ENCODE results near the gene PERM1. TPM values are rescaled to one million over a fixed set of nuclear protein-coding genes. Genes with fewer than 3 reads are reported as not detected.
"Not testable (repeated sequence)": the region's sequence is repeated elsewhere in the genome, so short reads cannot be mapped to it uniquely, and the experiment has no call there.

Gene PERM1
- total RNA-seq, 2 donors from 2014 or later: not detected

DNA sequence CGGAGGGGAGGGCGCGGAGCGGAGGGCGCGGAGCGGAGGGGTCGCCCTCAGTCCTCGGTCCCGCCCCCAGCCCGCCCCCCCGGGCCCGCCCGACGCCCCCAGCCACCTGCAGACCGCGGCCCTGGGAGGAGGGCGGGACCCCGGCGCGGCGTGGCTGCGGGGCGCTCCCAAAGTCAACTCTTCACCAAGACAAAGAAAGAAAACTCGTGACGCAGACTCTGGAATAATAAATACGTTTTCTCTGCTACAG, 16.8 kb upstream of the PERM1 start:
- no peak overlapping the region for H3K27ac Mint-ChIP-seq
- H3K9me3 Mint-ChIP-seq: no peaks in the 10 kb centered on the region
- H3K4me3 Mint-ChIP-seq: no peak overlapping the region
- H3K27me3 Mint-ChIP-seq: peaks cover 10 to 15% of the 10 kb centered on the region in 2 donors
- no peak for ATAC-seq
- H3K4me1 Mint-ChIP-seq (ENCODE audit: low read depth in 2 of 2): peaks cover 0 to 7% of the 10 kb centered on the region in 2 donors
- H3K36me3 Mint-ChIP-seq: no peaks in the 10 kb centered on the region
- no peak for DNase-seq (ENCODE audit: low spot score)

DNA sequence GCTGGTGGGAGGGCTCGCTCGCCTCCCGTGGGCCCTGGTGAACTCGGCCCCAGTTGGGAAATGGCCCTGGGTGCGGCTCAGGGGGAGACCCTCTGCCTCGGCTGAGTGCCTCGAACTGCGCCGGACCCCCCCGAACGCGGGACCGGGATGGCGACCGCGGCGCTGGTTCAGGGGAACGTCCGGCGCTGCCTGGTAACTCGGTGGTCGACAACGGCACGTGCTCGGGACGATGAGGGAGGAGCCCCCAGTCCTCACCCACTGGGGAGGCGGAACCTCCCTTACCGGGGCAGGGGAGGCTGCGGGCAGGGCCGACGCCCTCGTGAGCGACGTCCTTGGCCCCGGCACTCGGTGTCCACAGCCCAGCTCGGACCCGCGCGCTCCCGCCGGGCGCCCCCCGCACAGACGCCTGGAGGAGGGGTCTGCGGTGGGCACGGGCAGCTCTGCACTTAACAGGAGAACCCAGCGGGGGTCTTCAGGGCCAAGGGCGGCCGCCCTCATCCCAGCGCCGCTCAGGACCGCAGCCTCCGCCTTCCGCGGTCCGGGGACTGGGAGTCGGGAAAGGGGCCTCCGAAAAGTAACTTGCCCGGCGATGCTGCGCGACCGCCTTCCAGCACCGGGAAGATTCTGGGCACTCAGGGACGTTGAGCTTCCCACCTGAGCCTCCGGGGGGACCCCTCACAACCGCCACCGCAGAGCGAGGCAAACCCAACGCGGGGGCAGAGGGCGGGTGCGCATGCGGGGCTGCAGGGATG, 16.3 kb upstream of the PERM1 start:
- Mint-ChIP-seq H3K4me3 (no peak overlapping the region), H3K4me1 (ENCODE audit: low read depth in 2 of 2) (peaks cover 0 to 7% of the 10 kb centered on the region in 2 donors)
- peak; percentile 55 for DNase-seq (ENCODE audit: low spot score)

DNA sequence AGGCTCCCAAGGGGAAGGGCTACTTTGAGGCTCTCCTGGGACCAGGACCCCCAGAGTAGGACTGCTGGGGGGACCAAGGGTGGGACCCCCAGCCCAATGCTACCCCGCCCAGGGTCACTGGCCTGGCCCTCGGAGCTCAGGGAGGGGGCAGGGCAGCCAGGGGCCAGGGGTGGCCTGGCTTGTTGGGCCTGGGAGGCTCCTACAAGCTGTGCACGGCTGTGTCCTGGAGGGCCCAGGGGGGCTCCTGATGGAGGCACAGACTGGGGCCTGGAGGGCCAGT, 15.8 kb upstream of the PERM1 start:
- no peaks in the 10 kb centered on the region for H3K9me3 Mint-ChIP-seq
- H3K27ac Mint-ChIP-seq: no peak overlapping the region
- H3K4me3 Mint-ChIP-seq: no peak overlapping the region
- DNase-seq (ENCODE audit: low spot score) (peak; percentile 56), ATAC-seq (no peak)
- H3K4me1 Mint-ChIP-seq (ENCODE audit: low read depth in 2 of 2): peaks cover 3 to 9% of the 10 kb centered on the region in 2 donors
- peaks cover under 1% of the 10 kb centered on the region for H3K36me3 Mint-ChIP-seq
- H3K27me3 Mint-ChIP-seq: peaks cover 11 to 18% of the 10 kb centered on the region in 2 donors

More for the DNA sequence above, 16.3 kb upstream of the PERM1 start:
- Mint-ChIP-seq H3K9me3 (no peaks in the 10 kb centered on the region), H3K36me3 (no peaks in the 10 kb centered on the region), H3K27ac (no peak overlapping the region), H3K27me3 (peaks cover 10 to 15% of the 10 kb centered on the region in 2 donors)
- no peak for ATAC-seq

DNA sequence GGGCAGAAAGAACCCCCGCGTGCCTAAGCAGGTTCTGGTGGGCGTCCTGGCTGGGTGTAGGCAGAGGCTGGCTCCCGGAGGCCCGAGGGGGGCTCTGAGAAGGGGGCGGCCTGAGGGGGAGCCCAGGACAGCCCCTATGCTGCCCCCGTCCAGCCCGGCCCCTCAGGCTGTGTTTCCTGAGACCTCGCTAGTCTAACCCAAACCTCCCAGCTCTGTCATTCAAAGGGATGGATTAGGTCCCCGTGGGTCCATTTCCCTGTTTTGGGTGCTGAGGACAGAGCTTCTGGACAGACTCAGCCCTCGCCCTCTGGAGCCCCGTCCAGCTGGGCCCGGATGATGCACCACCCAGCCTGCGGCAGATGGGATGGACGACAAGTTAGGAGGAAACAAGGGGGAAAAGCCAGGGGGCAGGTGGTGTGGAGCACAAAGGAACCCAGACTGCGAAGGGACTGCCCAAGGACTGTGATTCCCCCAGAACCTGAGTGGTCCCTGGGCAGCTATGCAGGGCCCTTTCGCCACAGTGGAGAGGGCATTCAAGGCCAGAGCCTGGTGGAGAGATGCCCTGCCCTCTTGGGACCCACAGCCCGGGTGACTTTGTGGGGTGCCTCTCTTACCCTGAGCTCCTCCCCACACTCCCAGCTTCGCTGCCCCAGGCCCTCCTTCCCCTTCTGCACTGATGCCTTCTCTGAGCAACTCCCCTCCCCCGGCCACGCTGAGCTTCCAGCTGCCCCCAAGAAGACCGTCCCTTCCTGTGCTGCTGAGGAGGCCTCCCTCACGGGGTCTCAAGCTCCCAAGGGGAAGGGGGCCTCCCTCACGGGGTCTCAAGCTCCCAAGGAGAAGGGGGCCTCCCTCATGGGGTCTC, 15.2 kb upstream of the PERM1 start:
- Mint-ChIP-seq H3K27me3 (peaks cover 14 to 24% of the 10 kb centered on the region in 2 donors), H3K36me3 (peaks cover 5% of the 10 kb centered on the region), H3K4me3 (no peak overlapping the region), H3K4me1 (ENCODE audit: low read depth in 2 of 2) (peaks cover 9 to 12% of the 10 kb centered on the region in 2 donors), H3K27ac (no peak overlapping the region), H3K9me3 (no peaks in the 10 kb centered on the region)
- DNase-seq (ENCODE audit: low spot score): peak; percentile 62
- no peak for ATAC-seq

DNA sequence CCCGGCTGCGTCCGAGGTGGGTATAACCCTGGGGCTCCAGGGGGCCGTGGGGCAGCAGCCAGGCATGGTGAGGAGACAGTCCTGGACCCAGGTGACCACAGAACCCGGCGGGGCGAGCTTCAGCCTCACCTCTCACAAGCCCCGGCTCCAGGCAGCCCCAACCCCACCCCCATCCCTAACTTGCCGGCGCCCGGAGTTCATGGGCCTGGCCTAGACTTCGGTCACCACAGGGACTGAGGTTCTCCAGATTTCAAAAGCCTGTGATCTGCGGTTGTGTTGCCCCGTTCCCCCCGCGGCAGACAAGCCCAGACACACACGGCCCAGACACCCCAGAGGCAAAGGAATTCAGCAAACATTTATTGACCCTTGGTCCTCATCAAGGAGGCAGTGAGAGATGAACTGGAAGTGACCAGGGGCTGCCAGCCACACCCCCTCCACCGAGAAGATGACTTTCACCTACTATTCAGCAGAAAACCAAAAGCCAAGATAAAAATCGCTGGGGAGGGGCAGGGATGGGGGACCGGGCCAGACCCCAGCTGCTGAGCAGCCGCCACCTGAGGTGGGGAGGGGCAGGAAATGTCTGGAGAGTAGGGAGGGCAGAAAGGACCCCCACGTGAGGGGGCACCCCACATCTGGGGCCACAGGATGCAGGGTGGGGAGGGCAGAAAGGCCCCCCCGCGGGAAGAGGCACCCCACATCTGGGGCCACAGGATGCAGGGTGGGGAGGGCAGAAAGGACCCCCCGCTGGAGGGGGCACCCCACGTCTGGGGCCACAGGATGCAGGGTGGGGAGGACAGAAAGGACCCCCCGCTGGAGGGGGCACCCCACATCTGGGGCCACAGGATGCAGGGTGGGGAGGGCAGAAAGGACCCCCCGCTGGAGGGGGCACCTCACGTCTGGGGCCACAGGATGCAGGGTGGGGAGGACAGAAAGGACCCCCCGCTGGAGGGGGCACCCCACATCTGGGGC, 14.1 kb upstream of the PERM1 start:
- ATAC-seq (no peak), DNase-seq (ENCODE audit: low spot score) (peak; percentile 58)
- H3K27me3 Mint-ChIP-seq: peaks cover 17 to 29% of the 10 kb centered on the region in 2 donors
- no peak overlapping the region for H3K4me3 Mint-ChIP-seq
- no peak overlapping the region for H3K27ac Mint-ChIP-seq
- H3K36me3 Mint-ChIP-seq: peaks cover 5% of the 10 kb centered on the region
- peaks cover 14% of the 10 kb centered on the region in 2 donors for H3K4me1 Mint-ChIP-seq (ENCODE audit: low read depth in 2 of 2)
- H3K9me3 Mint-ChIP-seq: peaks cover 3% of the 10 kb centered on the region

DNA sequence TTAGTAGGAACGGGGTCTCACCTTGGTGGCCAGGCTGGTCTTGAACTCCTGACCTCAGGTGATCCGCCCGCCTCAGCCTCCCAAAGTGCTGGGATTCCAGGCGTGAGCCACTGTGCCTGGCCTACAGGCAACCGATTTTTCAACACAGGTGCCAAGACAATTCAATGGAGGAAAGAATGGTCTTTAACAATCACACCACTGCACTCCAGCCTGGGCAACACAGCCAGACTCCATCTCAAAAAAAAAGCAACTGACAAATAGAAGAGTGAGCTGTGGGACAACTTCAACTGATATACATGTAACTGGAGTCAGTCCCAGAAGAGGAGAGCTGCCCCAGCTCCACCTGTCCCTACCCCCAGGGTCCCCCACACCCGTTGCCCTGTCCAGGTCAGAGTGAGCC, 12.7 kb upstream of the PERM1 start:
- not testable (repeated sequence) for H3K4me3 Mint-ChIP-seq, H3K36me3 Mint-ChIP-seq, ATAC-seq, H3K9me3 Mint-ChIP-seq
- Mint-ChIP-seq H3K4me1 (ENCODE audit: low read depth in 2 of 2) (peaks cover 11 to 14% of the 10 kb centered on the region in 2 donors), H3K27me3 (peaks cover 17 to 32% of the 10 kb centered on the region in 2 donors), H3K27ac (peak overlapping the region in 1 of 2 donors; percentile 40)
- DNase-seq (ENCODE audit: low spot score): peak; percentile 28

DNA sequence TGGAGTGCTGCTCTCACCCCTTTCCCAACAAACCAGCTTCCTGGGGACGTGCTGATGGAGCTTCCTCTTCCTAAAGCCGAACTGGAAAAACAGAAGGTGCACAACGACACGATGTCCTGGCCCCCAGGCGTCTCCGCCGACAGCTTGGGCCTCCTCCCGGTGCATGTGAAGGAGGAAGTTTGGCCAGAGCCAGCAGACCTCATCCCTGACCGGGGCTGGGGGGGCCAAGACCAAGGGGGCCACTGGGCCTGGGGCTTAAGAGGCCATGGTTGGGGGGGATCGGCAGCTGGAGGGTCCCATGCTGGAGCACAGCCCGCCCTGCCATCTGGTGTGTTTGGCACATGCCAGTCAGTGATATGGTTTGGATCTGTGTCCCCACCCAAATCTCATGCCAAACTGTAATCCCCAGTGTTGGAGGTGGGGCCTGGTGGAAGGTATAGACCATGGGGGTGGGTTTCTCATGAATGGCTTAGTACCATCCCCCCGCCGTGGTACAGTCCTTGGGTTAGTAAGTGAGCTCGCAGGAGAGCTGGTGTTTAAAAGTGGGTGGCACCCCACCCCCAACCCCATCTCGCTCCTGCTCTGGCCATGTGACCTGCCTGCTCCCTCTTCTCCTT, 11.6 kb upstream of the PERM1 start:
- Mint-ChIP-seq H3K27ac (no peak overlapping the region), H3K9me3 (peaks cover 3% of the 10 kb centered on the region), H3K27me3 (peaks cover 25 to 42% of the 10 kb centered on the region in 2 donors), H3K4me3 (no peak overlapping the region), H3K4me1 (ENCODE audit: low read depth in 2 of 2) (peaks cover 11 to 14% of the 10 kb centered on the region in 2 donors), H3K36me3 (peaks cover 5% of the 10 kb centered on the region)
- DNase-seq (ENCODE audit: low spot score) (peak; percentile 54), ATAC-seq (no peak)

DNA sequence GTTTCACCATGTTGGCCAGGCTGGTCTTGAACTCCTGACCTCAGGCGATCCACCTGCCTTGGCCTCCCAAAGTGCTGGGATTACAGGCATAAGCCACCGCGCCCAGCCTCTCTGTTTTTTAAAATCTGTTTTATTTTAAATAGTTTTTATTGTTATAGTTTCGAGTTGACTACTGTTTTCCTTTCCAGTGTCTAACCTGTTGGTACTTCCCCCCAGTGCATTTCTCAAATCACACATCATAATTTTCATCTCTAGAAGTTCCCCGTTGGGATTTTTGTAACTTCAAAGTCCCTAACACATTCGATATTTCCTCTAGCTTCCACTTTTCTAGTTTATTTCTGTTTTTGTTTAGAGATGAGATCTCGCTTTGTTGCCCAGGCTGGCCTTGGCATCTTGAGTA, 10.5 kb upstream of the PERM1 start:
- peaks cover 5% of the 10 kb centered on the region for H3K36me3 Mint-ChIP-seq
- no peak for DNase-seq (ENCODE audit: low spot score)
- peak overlapping the region; percentile 33 for H3K4me3 Mint-ChIP-seq
- H3K4me1 Mint-ChIP-seq (ENCODE audit: low read depth in 2 of 2): peaks cover 11 to 14% of the 10 kb centered on the region in 2 donors
- peaks cover 3% of the 10 kb centered on the region for H3K9me3 Mint-ChIP-seq
- ATAC-seq: peak in 1 of 2 donors; percentile 43
- peak overlapping the region in 1 of 2 donors; percentile 40 for H3K27ac Mint-ChIP-seq
- H3K27me3 Mint-ChIP-seq: peaks cover 25 to 45% of the 10 kb centered on the region in 2 donors

DNA sequence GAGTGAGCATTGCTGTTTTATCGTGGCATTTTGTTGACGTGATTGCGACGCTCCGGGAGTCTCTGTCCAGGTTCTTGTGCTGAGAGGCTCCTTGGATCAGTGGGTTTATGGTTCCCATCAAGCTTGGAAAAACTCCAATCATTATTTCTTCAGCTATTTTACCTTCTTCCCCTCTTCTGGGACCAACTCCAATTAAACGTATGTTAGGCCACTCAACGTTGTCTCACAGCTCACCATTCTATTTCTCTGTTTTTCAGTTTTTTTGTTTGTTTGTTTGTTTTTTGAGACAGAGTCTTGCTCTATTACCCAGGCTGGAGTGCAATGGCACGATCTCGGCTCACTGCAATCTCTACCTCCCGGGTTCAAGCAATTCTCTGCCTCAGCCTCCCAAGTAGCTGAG, 10.0 kb upstream of the PERM1 start:
- Mint-ChIP-seq H3K27ac (no peak overlapping the region), H3K9me3 (peaks cover 3% of the 10 kb centered on the region), H3K4me3 (no peak overlapping the region), H3K27me3 (peaks cover 23 to 45% of the 10 kb centered on the region in 2 donors), H3K4me1 (ENCODE audit: low read depth in 2 of 2) (peaks cover 11 to 14% of the 10 kb centered on the region in 2 donors), H3K36me3 (peaks cover 5% of the 10 kb centered on the region)
- ATAC-seq: no peak
- no peak for DNase-seq (ENCODE audit: low spot score)

DNA sequence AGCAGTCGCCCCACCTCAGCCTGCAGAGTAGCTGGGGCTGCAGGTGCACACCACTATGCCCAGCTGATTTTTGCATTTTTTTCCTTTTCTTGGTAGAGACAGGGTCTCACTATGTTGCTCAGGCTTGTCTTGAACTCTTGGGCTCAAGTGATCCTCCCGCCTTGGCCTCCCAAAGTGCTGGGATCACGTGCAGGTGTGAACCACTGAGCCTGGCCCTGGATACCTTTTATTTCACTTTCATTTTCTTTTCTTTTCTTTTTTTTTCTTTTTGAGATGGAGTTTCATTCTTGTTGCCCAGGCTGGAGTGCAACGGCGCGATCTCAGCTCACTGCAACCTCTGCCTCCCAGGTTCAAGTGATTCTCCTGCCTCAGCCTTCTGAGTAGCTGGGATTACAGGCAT, 9.4 kb upstream of the PERM1 start:
- H3K9me3 Mint-ChIP-seq; ATAC-seq; DNase-seq (ENCODE audit: low spot score); H3K36me3 Mint-ChIP-seq; H3K4me3 Mint-ChIP-seq: not testable (repeated sequence)
- peaks cover 23 to 48% of the 10 kb centered on the region in 2 donors for H3K27me3 Mint-ChIP-seq
- H3K4me1 Mint-ChIP-seq (ENCODE audit: low read depth in 2 of 2): peaks cover 11 to 14% of the 10 kb centered on the region in 2 donors
- peak overlapping the region in 1 of 2 donors; percentile 22 for H3K27ac Mint-ChIP-seq

DNA sequence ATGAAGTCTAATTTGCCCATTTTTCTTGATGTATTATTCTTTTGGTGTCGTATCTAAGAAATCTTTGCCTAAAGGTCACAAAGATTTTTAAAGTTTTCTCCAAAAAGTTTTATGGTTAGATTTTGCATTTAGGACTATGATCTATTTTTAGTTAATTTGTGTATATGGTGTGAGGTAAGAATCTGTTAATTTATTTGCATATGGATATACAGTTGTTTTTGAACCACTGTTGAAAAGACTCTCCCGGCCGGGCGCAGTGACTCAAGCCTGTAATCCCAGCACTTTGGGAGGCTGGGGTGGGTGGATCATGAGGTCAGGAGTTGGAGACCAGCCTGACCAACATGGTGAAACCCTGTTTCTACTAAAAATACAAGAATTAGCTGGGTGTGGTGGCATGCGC, 6.2 kb upstream of the PERM1 start:
- H3K36me3 Mint-ChIP-seq; H3K4me3 Mint-ChIP-seq; ATAC-seq; DNase-seq (ENCODE audit: low spot score); H3K9me3 Mint-ChIP-seq; H3K27ac Mint-ChIP-seq: not testable (repeated sequence)
- peaks cover 8 to 14% of the 10 kb centered on the region in 2 donors for H3K4me1 Mint-ChIP-seq (ENCODE audit: low read depth in 2 of 2)
- H3K27me3 Mint-ChIP-seq: peaks cover 17 to 51% of the 10 kb centered on the region in 2 donors

DNA sequence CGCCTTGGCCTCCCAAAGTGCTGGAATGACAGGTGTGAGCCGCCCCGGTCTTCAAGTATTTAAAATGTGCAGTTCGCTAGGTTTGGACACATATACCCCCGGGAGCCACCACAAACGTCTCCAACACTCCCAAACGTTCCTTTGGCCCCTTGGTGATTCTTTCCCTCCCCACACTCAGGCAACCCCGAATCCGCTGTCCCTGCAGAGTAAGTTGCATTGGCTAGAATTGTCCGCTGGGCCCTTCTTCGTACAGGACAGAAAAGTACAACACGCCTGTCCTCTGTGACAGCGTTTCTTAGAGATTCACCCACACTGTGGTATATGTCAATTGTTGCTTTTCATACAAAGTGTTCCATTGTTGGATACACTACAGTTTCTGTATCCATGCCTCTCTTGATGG, 3.2 kb upstream of the PERM1 start:
- Mint-ChIP-seq H3K27ac (no peak overlapping the region), H3K27me3 (peaks cover 14 to 38% of the 10 kb centered on the region in 2 donors), H3K36me3 (no peaks in the 10 kb centered on the region), H3K9me3 (no peaks in the 10 kb centered on the region), H3K4me1 (ENCODE audit: low read depth in 2 of 2) (no peaks in the 10 kb centered on the region), H3K4me3 (no peak overlapping the region)
- no peak for ATAC-seq
- DNase-seq (ENCODE audit: low spot score): no peak

DNA sequence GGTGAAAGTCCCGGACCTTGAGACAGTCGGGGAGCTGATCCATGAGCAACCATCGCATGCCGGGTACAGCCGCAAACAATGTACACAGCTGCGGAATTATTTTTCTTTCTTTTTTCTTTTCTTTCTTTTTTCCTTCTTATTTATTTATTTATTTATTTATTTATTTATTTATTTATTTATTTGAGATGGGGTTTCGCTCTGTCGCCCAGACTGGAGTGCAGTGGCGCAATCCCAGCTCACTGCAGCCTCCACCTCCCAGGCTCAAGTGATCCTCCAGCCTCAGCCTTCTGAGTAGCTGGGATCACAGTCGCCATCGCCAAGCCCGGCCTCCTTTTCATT, 2.6 kb upstream of the PERM1 start:
- no peaks in the 10 kb centered on the region for H3K9me3 Mint-ChIP-seq
- H3K4me1 Mint-ChIP-seq (ENCODE audit: low read depth in 2 of 2): no peaks in the 10 kb centered on the region
- no peak for ATAC-seq
- no peaks in the 10 kb centered on the region for H3K36me3 Mint-ChIP-seq
- no peak overlapping the region for H3K4me3 Mint-ChIP-seq
- H3K27ac Mint-ChIP-seq: no peak overlapping the region
- DNase-seq (ENCODE audit: low spot score): no peak
- peaks cover 14 to 34% of the 10 kb centered on the region in 2 donors for H3K27me3 Mint-ChIP-seq

Measured in natural killer cell treated with Interleukin-12 subunit alpha and Interleukin-12 subunit beta and Interleukin-15 and Interleukin-18, amount 100 ng/mL, for 72 hours (primary cell).